Right atrium auricular region (tissue), 2 donors: ENCODE results near the gene TSPAN8. TPM values are rescaled to one million over a fixed set of nuclear protein-coding genes. Genes with fewer than 3 reads are reported as not detected.

ENCODE experiments used
- DNase-seq: peaks from one replicate; pipeline ENCODE4 v3.0.0-alpha.2; 2019; ENCODE audit warnings: low spot score
- H3K27ac ChIP-seq, 2 donors: fragments of 200-600 bp; sonication (generic); 1 replicate in 1 of 2; 2 replicates in 1 of 2; pipeline ENCODE4 v1.5.1; 2016 to 2019
- H3K27me3 ChIP-seq, 2 donors: fragments of 200-600 bp; sonication (generic); one replicate each; pipeline versions ENCODE4 v1.5.1 to v1.6.0; 2017 to 2019
- H3K36me3 ChIP-seq: fragments of 200-600 bp; sonication (generic); one replicate; pipeline ENCODE4 v1.5.1; 2016
- H3K4me1 ChIP-seq, 2 donors: fragments of 200-600 bp; sonication (generic); one replicate each; pipeline versions ENCODE4 v1.5.1 to v1.6.0; 2017 to 2019
- H3K4me3 ChIP-seq, 2 donors: fragments of 200-600 bp; sonication (generic); 1 replicate in 1 of 2; 2 replicates in 1 of 2; pipeline ENCODE4 v1.5.1; 2017 to 2019; ENCODE audit warnings: mild to moderate bottlenecking in 1 of 2, moderate library complexity in 1 of 2
- H3K9me3 ChIP-seq, 2 donors: fragments of 200-600 bp; sonication (generic); one replicate each; pipeline ENCODE4 v1.5.1; 2019
- total RNA-seq, 2 donors: library from RNA; depleted of rRNA; stranded (reverse); fragments of >200 nt; gene quantifications; one replicate each; pipeline ENCODE4 v1.1.0, GENCODE V29; 2016
- TF ChIP-seq, protein P1 (sequence below), 2 donors: fragments of 200-600 bp; sonication (generic); IDR thresholded peaks; one replicate each; pipeline ENCODE4 v1.5.1; 2019; ENCODE audit warnings: antibody characterized with exemption in 2 of 2

TSPAN8 gene
- 1 to 10 TPM; 2.2 to 2.8 TPM for total RNA-seq

DNA sequence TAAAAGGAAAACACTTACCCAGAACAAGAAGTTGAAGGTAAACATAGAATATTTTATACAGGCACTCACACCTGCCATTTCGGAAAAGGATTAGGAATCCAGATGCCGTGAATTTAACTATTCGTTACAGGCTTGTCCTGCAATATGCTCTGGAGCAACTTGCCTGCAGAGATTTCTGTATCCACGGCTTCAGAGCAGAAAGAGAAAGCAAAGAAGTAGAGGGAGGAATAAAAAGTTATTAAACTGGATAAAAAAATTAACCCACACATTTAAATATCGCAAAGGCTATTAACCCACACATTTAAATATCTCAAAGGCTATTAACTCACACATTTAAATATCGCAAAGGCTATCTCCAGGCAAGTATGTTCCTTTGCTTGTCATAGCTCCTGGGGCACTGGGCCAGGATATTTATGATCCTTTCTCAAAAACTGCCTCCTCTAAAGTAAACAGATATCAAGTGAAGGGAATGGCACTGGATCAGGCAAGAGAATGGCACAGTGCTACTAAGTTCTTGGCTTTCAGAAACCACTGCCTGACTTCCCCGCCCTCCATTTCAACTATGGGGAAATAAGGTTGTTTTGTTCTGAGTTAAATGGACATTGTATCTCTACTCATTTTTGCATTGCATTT is at the start of gene TSPAN8:
Gene TSPAN8 (minus strand): TSS at position 399 of the 633 bp plus-strand sequence. CDS start 321 bp downstream, at position 78.
- TF ChIP-seq, protein P1, sequence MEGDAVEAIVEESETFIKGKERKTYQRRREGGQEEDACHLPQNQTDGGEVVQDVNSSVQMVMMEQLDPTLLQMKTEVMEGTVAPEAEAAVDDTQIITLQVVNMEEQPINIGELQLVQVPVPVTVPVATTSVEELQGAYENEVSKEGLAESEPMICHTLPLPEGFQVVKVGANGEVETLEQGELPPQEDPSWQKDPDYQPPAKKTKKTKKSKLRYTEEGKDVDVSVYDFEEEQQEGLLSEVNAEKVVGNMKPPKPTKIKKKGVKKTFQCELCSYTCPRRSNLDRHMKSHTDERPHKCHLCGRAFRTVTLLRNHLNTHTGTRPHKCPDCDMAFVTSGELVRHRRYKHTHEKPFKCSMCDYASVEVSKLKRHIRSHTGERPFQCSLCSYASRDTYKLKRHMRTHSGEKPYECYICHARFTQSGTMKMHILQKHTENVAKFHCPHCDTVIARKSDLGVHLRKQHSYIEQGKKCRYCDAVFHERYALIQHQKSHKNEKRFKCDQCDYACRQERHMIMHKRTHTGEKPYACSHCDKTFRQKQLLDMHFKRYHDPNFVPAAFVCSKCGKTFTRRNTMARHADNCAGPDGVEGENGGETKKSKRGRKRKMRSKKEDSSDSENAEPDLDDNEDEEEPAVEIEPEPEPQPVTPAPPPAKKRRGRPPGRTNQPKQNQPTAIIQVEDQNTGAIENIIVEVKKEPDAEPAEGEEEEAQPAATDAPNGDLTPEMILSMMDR (IDR thresholded peaks at IDR 0.05): no peak
- no peak within 1 kb of the TSS for H3K4me3 ChIP-seq
- no peaks in the 10 kb centered on the region for H3K9me3 ChIP-seq
- no peak for DNase-seq
- H3K27me3 ChIP-seq: no peaks in the 10 kb centered on the region
- no peaks in the 10 kb centered on the region for H3K36me3 ChIP-seq
- no peaks in the 10 kb centered on the region for H3K4me1 ChIP-seq
- no peak within 1 kb of the TSS for H3K27ac ChIP-seq

DNA sequence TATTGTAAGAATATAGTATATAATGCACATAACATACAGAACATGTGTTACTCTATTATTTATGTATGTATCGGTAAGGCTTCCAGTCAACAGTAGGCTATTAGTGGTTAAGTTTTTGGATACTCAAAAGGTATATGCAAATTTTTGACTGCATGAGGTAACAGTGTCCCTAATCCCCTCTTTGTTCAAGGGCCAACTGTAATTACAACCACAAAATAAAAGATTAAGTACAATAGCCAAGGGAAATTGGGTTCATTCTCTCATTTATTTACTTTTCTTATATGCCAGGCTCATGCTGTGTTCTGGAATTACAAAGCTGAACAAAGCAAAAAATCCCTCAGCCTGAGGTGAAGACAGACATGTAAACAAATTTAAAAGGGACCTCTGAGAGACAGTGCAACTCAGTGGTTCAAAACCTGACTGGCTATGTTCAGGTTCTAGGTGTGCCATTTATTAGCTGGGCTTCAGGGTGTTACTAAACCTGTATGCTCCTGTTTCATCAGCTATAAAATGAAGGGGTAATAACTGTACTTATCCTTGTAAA is 43.4 kb upstream of the TSPAN8 start:
- no peak for DNase-seq
- no peak overlapping the region for H3K27ac ChIP-seq
- no peaks in the 10 kb centered on the region for H3K4me1 ChIP-seq
- H3K36me3 ChIP-seq: no peaks in the 10 kb centered on the region
- TF ChIP-seq, protein P1 (IDR thresholded peaks at IDR 0.05): no peak
- H3K9me3 ChIP-seq: no peaks in the 10 kb centered on the region
- H3K27me3 ChIP-seq: no peaks in the 10 kb centered on the region
- H3K4me3 ChIP-seq: no peak overlapping the region

DNA sequence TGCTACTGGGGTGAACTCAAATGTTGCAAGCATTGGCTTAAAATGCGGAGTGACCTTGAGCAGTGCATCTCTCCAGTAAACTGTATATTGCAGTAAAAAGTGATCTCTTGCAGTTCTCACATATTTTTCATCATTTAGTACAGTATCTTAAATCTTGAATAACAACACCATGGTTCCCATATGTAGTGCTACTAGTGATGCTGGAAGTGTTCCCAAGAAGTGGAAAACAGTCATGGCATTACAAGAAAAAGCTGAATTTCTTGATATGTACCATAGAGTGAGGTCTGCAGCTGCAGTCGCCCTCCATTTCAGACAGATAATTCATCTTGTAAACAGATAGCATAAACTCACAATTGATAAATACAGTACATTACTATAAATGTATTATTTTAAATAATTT is 42.9 kb upstream of the TSPAN8 start:
- no peaks in the 10 kb centered on the region for H3K36me3 ChIP-seq
- no peaks in the 10 kb centered on the region for H3K4me1 ChIP-seq
- no peak overlapping the region for H3K27ac ChIP-seq
- no peak for DNase-seq
- no peak overlapping the region for H3K4me3 ChIP-seq
- no peaks in the 10 kb centered on the region for H3K9me3 ChIP-seq
- TF ChIP-seq, protein P1 (IDR thresholded peaks at IDR 0.05): no peak
- no peaks in the 10 kb centered on the region for H3K27me3 ChIP-seq

DNA sequence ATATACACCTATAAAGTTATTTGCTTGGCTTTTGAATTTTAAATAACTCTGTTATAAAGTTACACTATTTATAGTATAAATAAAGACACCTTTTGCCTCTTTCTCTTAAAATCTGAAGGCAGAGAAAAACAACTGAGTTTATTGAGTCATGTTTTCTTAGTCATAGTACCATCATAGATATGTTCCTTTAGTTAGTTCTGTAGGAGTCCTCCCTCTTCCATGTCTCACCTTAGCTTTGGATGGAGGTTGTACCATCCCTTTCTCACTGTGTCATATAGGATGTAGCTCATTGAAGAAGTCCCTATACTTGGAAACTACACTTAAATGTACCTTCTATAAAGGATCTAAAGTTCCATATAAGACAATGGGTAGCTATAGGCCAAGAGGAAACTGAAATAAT is 39.7 kb upstream of the TSPAN8 start:
- H3K27me3 ChIP-seq: no peaks in the 10 kb centered on the region
- no peak overlapping the region for H3K4me3 ChIP-seq
- H3K9me3 ChIP-seq: no peaks in the 10 kb centered on the region
- no peaks in the 10 kb centered on the region for H3K4me1 ChIP-seq
- no peak overlapping the region for H3K27ac ChIP-seq
- no peaks in the 10 kb centered on the region for H3K36me3 ChIP-seq
- TF ChIP-seq, protein P1 (IDR thresholded peaks at IDR 0.05): no peak
- DNase-seq: no peak

DNA sequence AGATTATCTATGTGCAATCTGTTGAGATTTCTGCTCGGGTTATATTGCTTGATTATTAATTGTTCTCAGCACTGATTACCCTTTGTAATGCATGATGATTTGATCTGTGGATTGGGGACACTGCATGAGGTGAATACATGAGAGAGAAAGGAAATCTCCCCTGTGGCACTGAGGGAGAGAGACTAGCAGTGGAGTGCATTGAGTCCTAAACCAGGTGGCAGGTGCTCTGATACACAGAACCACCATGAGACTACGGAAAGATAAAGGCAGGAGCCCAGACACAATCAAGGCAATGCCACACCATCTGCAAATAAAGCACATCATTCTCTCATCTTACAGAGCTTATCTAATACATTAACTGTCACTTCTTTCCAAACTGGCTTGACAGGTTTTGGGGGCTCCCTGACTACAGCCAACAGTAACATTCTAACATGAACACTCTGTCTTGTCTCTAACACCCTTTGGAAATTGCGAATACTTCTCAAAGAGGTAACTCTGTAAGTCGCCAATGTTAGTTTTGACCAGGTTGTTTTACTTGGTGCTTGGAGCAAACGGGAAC is 37.6 kb upstream of the TSPAN8 start:
- no peak overlapping the region for H3K4me3 ChIP-seq
- H3K9me3 ChIP-seq: no peaks in the 10 kb centered on the region
- H3K27me3 ChIP-seq: no peaks in the 10 kb centered on the region
- no peak for DNase-seq
- H3K4me1 ChIP-seq: no peaks in the 10 kb centered on the region
- TF ChIP-seq, protein P1 (IDR thresholded peaks at IDR 0.05): no peak
- no peaks in the 10 kb centered on the region for H3K36me3 ChIP-seq
- no peak overlapping the region for H3K27ac ChIP-seq
